Activated CD4-positive, alpha-beta T cell treated with anti-CD3 and anti-CD28 coated beads for 48 hours (primary cell): ENCODE measurements around the gene CILP2.

Experiments
- DNase-seq: peaks from one replicate; pipeline ENCODE4 v3.0.0-alpha.2; 2020

Gene CILP2

DNA sequence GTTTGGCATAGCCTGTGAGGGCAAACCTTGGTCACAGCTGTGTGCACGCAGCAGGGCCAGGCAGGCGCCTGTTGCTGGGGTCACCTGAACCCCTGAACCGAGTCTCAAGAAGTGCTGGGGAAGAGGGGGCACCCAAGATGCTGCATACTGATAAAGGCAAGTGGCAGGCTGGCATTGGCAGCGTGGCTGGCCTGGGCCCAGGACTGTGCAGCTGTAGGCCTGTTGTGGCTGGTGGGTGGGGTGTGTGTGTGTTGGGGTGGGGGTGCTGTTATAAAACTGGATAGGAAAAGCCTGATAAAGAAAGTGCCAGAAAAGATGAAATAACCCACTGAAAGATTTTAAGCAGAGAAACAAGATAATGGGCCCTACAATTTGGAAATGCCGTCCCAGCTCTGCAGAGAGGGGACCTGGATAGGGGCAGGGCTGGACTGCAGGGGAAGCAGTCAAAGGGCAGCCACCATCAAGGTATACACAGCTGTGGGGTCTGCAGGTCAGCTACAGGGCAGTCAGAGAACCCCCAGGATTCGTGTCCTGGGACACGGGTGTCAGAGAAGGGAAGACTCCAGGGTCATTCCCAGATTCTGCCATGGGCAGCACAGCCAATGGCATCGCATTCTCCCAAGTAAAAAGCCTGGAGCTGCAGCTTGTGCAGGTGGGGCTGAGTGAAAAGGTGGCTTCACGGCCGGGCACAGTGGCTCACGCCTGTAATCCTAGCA is 33.2 kb downstream of the CILP2 start:
- DNase-seq: no peak

DNA sequence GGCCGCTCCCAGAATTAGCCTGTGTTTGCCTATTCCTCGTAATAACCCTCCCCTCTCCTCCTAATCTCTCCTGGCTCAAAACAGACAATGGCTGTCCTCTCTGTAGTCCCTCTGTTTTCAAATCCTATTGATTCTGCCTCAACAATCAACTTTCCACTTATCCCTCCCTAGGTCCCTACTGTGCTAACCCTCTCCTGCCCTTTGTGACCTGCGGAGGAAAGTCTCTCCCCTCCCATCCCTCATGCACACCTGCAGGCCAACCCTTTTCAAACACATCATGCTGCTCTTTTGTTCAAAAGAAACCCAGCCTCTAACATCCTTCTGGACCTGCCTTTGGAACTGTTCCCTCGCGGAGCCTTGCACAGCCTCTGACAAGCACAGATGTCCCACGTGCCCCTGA is 37.3 kb downstream of the CILP2 start:
- DNase-seq: no peak

- DNase-seq: no peak
Measured at GRCh38 chr19:19578252-19578651, 40.2 kb downstream of the CILP2 start.

- no peak for DNase-seq
Measured at GRCh38 chr19:19579533-19580361, 41.7 kb downstream of the CILP2 start.

DNA sequence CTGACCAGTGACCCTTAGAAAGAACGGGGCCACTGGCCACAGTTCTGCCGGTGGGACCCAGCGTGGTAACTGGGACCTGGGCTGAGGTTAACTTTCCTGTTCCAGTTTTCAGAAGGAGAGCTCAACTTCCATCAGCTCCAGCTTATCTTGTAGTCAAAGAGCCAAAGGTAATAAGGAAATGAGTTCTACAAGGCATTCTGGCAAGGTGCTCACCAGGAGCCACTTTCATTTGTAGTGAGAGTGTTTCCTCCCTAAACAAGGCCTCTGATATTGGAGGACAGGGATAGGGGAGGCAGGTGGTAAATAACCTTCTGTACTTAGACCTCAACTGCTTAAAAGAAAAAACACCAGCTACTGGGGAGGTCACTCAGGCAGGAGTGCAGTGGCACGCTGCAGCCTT is 42.4 kb downstream of the CILP2 start:
- no peak for DNase-seq

- no peak for DNase-seq
Measured at GRCh38 chr19:19581391-19581790, 43.3 kb downstream of the CILP2 start.

DNA sequence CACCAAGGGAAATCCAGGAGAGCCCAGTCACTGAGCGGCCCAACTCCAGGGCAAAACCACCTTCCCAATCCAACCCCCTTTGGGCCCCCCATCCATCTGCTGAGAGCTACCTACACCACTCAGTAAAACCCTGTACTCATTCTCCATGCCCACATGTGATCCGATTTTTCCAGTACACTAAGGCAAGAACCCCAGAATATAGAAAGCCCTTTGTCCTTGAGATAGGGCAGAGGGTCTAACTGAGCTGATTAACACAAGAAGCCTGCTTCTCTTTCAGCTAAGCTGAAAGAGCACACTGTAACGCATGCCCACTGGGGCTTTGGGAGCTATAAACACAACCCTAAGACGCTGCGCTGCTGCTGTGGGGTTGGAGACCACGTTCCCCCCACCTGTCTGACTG is 44.4 kb downstream of the CILP2 start:
- no peak for DNase-seq

DNA sequence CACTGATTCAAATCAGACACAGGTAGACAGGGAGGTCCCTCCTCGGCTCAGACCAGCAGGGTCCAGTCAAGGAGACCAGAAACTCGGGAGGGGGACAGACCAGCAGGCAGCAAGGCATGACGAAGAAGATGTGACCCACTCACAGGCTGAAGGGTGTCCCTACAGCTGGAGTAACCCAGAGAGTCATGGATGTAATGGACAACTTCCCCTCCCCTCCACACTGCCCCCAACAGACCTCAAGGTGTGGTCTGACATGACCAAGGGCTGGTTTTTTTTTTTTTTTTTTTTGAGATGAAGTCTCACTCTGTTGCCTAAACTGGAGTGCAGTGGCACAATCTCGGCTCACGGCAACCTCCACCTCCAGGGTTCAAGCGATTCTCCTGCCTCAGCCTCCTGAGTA is 46.3 kb downstream of the CILP2 start:
- DNase-seq: no peak

- no peak for DNase-seq
Measured at GRCh38 chr19:19587771-19588170, 49.7 kb downstream of the CILP2 start.

DNA sequence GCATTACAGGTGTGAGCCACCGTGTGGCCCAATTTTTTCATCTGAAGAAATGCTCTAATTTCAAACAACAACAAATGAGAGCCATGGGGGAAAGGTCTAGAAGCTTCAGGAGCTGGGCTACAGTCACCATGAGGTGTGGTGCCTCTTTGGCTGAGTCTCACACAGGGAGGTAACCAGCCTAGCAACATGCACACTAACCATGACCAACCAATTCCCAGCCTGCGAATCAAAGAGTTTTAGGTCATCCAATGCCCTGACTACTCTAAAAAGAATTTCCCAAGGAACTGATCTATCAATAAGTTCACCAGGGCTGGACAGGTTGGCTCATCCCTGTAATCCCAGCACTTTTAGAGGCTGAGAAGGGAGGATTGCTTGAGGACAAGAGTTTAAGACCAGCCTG is 50.5 kb downstream of the CILP2 start:
- no peak for DNase-seq

- peak; percentile 77 for DNase-seq
Measured at GRCh38 chr19:19591133-19591825, 53.2 kb downstream of the CILP2 start.

DNA sequence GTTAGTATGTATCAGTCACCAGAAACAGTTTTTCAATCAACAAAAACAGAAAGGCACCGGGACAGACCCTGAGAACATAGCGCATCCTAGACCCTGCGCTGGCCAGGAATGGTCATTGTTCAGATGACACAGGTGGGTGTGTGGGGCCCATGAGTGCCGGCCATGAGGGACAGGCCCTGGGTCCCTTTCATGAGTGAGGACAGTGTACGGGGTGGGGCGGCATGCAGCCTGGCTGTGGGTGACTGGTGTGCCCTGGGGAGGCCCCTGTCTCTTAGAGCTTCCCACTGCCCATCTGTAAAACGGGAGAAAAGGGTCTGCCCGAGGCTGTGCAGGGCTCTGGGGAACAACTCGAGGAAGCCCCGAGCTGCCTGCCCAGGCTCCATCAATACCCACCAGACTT is 54.6 kb downstream of the CILP2 start:
- DNase-seq: no peak

DNA sequence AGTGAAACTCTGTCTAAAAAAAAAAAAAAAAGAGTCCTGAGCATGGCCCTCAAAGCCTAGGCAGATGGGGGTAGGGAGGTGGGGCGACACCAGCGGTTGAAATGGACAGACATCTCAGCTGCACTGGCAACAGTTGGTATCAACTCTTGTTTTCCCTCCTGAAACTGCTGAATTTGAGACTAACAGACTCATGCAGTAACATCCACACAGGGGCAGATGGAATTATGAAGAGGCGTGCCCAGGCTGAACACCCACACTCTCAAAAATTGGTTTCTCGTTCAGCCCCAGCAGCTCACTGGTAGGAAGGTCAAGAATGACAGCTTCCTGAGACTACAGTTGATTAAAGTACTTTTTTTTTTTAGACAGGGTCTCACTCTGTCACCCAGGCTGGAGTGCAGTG is 56.3 kb downstream of the CILP2 start:
- DNase-seq: peak; percentile 30

DNA sequence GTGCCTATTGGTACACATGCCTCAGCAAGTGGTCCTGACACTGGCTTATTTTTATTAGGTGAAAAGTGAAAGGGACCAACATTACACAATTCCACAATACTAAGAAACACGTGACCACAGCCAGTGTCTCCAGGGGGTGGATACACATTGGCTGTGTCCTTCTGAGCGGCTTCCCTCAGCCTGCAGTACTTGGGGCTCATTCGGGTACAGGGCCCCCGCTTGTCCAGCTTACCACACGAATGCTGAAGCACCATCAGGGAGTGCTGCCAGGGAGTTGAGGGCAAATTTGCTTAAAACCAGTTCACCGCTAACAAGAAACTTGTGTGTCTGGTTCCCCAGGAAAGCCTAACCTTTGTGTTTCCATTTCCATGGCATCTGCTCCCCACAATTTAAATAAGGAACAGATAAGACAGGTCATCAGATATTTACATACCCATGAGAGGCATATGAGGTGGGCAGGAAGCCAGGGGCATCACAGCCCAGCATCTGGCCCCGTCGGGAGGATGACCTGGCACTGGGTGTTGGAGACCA is 57.2 kb downstream of the CILP2 start:
- no peak for DNase-seq
